Fibroblast of peridontal ligament (primary cell): ENCODE data around the gene HMBS.
"Not testable (repeated sequence)": the region's sequence is repeated elsewhere in the genome, so short reads cannot be mapped to it uniquely, and the experiment has no call there.

Source experiments
- DNase-seq: peaks from one replicate; pipeline ENCODE4 v3.0.0-alpha.2; 2010; ENCODE audit errors: extremely low read depth

The HMBS gene

GRCh38 chr11:119118946-119119345 is 34.3 kb downstream of the HMBS start:
- no peak for DNase-seq

- peak; percentile 87 for DNase-seq
Observed at GRCh38 chr11:119120639-119121007, 35.9 kb downstream of the HMBS start.

- peak; percentile 96 for DNase-seq
Observed at GRCh38 chr11:119121008-119121810, 36.5 kb downstream of the HMBS start, which contains the start of gene HINFP. TSS of gene HINFP (plus strand) at chr11:119121580. CDS start at chr11:119126945, 5,365 bp downstream.

- no peak for DNase-seq
Observed at GRCh38 chr11:119121811-119122124, 37.1 kb downstream of the HMBS start.

- no peak for DNase-seq
Observed at GRCh38 chr11:119125821-119126220, 41.1 kb downstream of the HMBS start.

GRCh38 chr11:119126675-119127268 is 42.1 kb downstream of the HMBS start:
- no peak for DNase-seq

- DNase-seq, result no peak
Observed at GRCh38 chr11:119130662-119131061, 46.0 kb downstream of the HMBS start.

GRCh38 chr11:119134389-119134978 is 49.8 kb downstream of the HMBS start:
- no peak for DNase-seq

GRCh38 chr11:119139276-119139675 is 54.6 kb downstream of the HMBS start:
- DNase-seq, result not testable (repeated sequence)
